ENCODE data around the gene JAZF1. TPM values are rescaled to one million over a fixed set of nuclear protein-coding genes. Genes with fewer than 3 reads are reported as not detected.
A peak's percentile ranks its signal among the peaks of the same experiment; 100 is the strongest.

Gene JAZF1
- total and polyA plus RNA-seq, 2 of the 8 experiments (the other 6 are each of a cell fraction or from before 2014, with no cell fraction given), result 2.6 to 21.8 TPM

- TF ChIP-seq CHD7 (IDR thresholded peaks at IDR 0.05; ENCODE audit: insufficient replicate concordance, low read length) (no peak), SRF (IDR thresholded peaks at IDR 0.05; ENCODE audit: low read depth, low read length) (peak; percentile 16; the same call in 1 of the 2 replicates), PHF8 (conservative IDR thresholded peaks at IDR 0.05; ENCODE audit: low read depth, low read length) (no peak), GABPA (IDR thresholded peaks at IDR 0.05; ENCODE audit: borderline replicate concordance, insufficient read depth, low read length) (no peak), MAFK (IDR thresholded peaks at IDR 0.05; ENCODE audit: low read depth, low read length) (no peak), SIRT6 (IDR thresholded peaks at IDR 0.05; ENCODE audit: low read length) (no peak)
- TF ChIP-seq, protein P1, sequence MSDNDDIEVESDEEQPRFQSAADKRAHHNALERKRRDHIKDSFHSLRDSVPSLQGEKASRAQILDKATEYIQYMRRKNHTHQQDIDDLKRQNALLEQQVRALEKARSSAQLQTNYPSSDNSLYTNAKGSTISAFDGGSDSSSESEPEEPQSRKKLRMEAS (IDR thresholded peaks at IDR 0.05), result no peak
Measured at GRCh38 chr7:28125431-28126409, 54.9 kb downstream of the JAZF1 start (continued).

All from H1 (cell line).